Stimulated activated CD4-positive, alpha-beta T cell treated with anti-CD3 and anti-CD28 coated beads, TNF-alpha, amount 100 ng/mL, for 1 hour (primary cell): ENCODE results near the gene RAB10.
"Not testable (repeated sequence)": the region's sequence is repeated elsewhere in the genome, so short reads cannot be mapped to it uniquely, and the experiment has no call there.

Experiments used
- DNase-seq, 3 donors: peaks; one replicate each; pipeline ENCODE4 v3.0.0-alpha.2; 2020; ENCODE audit warnings: low read depth in 3 of 3, low spot score in 1 of 3

Gene RAB10

GRCh38 chr2:26016012-26016705 is 17.7 kb upstream of the RAB10 start:
- no peak for DNase-seq

GRCh38 chr2:26016706-26017045 is 17.2 kb upstream of the RAB10 start:
- not testable (repeated sequence) for DNase-seq

- no peak for DNase-seq
These were observed 16.3 kb upstream of the RAB10 start for GRCh38 chr2:26017464-26018183.

DNA sequence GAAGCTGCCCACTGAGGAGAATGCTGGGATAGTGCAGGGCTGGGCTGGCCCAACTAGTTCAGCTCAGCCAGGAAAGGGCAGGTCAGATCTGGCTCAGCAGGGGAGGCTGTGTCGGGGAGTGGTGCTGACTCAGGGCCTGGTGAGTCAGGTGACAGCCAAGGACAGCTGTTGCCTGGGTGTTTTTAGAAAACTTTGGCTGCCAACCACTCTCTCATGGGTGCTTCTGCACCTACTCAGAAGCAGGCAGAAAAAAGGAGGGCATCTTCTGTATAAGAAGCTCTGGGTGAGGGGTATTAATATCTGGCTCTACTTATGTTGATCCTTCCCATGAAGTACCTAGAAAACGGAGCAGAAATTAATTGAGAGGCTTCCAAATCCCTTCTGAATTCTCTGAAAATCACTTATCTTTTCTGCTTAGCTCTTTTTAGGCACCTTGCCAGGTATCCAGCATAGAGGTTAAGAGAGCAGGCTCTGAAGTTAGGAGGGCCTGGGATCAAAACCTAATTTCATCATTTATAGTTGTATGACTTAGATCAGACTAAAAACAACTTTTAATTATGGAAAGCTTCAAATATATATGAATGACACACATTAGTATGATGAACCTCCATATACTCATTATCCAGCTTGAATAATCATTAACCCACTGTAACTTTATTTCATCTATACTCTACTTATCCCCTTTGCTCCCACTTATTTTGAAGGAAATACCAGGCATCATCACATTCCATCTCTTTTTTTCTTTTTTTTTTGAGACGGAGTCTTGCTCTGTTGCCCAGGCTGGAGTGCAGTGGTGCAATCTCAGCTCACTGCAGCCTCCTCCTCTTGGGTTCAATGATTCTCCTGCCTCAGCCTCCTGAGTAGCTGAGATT is 15.5 kb upstream of the RAB10 start:
- no peak for DNase-seq

DNA sequence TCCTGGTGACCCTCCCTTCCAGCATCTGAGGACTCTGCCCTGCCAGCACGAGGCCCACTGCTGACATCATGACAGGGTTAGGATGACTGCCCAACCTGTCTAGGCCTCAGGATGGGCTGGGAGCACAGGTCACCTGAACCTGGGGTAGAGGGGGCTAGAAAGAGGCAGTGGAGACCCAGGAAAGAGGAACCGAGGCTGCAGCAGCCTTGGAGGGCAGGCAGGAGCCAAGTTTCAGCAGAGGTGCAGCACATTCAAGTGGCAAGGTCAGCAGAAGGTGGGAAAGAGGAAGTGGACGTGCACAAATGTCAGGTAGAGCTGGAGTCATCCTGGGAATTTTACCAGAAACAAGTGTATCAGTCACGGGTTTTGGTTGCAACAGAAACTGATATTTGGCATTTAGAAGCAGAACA is 13.6 kb upstream of the RAB10 start:
- no peak for DNase-seq

DNA sequence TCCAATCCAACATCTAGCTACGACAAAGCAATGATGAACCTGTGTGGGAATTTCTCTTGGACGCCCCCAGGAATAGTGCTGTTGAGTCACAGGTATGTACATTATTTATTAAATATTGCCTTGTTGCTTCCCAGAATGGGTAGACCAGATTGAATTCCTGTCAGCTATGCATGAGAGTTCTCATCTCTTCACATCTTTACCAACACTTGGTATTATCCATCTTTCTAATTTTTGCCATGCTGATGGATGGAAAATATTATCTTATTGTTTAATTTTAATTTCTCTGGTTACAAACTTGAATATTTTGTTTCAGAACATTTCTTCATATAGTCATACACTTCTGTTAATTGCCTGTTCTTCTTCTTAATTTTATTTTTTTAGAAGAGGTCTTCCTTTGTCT is 9.6 kb upstream of the RAB10 start:
- DNase-seq = no peak

- DNase-seq = no peak
These were observed 8.4 kb upstream of the RAB10 start for GRCh38 chr2:26025509-26025908.

GRCh38 chr2:26028083-26028482 is 5.8 kb upstream of the RAB10 start:
- DNase-seq = not testable (repeated sequence)

DNA sequence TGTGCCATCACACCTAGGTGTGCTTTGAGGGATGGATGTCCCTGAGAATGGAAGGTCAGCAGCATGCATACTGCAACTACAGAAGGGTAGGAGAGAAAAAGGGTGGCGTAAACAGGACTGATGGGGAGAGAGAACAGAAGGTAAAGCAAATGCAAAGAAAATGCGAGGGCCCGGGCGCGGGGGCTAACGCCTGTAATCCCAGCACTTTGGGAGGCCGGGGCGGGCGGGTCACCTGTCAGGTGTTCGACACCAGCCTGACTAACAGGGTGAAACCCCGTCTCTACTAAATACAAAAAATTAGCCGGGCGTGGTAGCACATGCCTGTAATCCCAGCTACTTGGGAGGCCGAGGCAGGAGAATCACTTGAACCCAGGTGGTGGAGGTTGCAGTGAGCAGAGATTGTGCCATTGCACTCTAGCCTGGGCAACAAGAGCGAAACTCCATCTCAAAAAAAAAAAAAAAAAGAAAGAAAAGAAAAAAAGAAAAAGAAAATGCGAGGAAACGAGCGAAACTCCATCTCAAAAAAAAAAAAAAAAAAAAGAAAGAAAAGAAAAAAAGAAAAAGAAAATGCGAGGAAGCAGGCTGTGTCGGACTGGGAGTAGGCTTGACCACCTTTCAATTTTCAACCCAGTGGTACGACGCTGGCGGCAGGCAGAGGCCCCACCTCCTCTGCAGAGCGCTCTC is 1.2 kb upstream of the RAB10 start:
- not testable (repeated sequence) for DNase-seq

DNA sequence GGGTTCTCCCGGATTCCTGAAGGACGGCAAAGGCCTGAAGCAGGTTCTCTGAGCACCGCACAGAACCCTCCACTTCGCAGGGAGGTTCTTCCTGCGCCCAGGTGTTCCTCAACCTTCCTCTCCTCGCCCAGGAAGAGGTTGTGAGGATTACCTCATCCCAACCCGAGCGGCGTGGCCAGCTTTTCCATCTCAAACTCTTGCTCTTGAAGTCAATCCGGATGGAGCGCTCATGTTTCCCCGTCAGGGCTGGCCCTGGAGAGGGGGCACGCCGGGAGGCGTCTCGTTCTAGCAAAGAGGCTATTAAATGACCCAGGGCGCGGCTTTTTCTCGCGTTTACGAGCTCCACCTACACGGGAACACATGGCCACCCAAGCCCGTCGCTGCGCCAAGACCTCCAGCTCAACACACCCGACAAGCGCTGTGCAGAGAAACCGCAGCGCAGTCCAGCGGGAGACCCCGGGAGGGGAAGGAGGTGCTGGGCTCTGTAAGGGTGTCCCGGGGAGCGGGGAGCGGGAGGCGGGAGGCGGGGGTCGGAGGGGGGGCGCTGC is 540 bp upstream of the RAB10 start:
- DNase-seq = no peak

- DNase-seq = no peak
These were observed 731 bp downstream of the RAB10 start for GRCh38 chr2:26034637-26034992.

- no peak for DNase-seq
These were observed 1.3 kb downstream of the RAB10 start for GRCh38 chr2:26035090-26035743.

- DNase-seq = no peak
These were observed 5.9 kb downstream of the RAB10 start for GRCh38 chr2:26039603-26040323.

- DNase-seq = no peak
These were observed 9.2 kb downstream of the RAB10 start for GRCh38 chr2:26043109-26043508.

DNA sequence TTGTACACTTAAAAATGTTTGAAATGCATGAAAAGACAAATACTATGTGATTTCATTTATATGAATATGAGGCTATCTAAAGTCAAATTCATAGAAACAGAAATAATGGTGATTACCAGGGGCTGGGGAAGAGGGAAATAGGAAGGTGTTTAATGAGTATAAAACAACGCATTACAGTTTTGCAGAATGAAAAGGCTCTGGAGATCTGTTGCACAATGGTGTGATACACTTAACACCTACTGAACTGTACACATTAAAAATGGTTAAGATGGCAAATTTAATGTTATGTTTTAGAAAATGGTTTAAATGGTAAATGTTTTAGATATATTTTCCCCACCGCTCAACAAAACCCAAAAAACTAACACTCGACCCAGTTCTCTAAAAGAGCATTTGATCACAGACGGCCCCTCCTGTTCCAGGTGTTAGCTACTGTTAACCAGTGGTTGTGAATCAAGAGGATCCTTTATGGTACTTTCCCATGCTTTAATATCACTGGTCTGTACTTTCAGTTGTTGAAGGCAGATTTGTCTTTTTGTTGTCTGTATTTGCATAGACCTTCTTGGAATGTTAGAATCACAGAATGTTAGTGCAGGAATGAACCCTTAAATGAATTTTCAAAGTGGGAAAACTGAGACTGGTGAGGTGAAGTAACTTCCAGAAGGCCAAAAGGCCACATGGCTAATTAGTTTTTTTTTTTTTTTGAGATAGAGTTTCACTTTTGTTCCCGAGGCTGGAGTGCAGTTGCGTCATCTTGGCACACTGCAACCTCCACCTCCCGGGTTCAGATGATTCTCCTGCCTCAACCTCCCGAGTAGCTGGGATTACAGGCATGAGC is 10.2 kb downstream of the RAB10 start:
- DNase-seq = no peak

DNA sequence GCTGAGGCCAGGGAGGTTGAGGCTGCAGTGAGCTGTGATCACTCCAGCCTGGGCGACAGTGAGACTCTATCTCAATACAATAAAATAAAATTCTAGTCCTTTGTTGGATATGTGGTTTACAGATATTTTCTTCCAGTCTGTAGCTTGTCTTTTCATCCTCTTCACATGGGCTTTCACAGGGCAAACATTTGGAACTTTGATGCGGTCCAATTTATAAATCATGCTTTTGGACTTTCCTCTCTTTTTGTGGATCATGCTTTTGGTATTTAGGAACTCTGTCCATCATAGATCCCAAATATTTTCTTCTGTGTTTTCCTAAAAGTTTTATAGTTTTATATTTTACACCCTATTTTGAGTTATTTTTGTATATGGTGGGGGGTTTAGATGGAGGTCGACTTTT is 14.9 kb downstream of the RAB10 start:
- DNase-seq = no peak

GRCh38 chr2:26049641-26050040 is 15.8 kb downstream of the RAB10 start:
- no peak for DNase-seq

GRCh38 chr2:26052740-26053139 is 18.9 kb downstream of the RAB10 start:
- no peak for DNase-seq
